GM10847 (cell line): ENCODE data around the gene SHMT2.

Experiments used
- POLR2A ChIP-seq: IDR thresholded peaks from 2 replicates; pipeline ENCODE4 v1.6.1; 2011; ENCODE audit not compliant: insufficient read length; ENCODE audit errors: extremely low read depth

SHMT2 gene

DNA sequence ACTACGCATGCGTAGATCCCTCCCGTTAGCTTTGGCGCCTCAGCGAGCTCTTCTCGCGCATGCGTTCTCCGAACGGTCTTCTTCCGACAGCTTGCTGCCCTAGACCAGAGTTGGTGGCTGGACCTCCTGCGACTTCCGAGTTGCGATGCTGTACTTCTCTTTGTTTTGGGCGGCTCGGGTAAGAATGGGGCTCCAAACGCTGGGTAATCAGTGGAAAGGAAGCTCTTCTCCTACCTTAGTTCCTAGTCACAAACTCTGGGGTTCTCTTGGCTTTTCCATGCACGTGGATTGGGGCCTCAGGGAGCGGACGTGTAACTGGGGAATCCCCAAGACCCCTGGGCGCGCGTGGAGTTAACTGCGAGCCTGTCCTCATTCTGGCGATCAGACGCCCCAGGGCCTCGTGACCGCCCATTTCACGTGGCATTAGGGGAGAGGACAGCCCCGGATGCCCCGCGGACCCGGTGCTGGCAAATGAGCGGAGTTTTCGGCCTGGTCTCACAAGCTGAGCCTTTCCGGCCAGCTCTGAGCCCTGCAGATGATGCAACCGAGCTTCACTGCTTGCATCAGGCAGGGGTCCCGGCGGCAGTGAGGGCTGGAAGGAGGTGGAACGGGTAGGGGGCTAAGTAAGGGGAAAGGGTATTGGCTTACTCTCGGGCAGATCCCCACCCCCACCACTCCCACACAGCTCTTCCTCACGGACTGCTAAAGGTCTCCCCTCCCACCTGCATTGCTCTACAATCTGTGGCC lies at the start of gene SHMT2:
Gene SHMT2, plus strand, starts transcription at position 78 of the 747 bp plus-strand sequence. Its CDS starts 68 bp downstream, at position 146.
- TF ChIP-seq POLR2A, result peak; percentile 59

DNA sequence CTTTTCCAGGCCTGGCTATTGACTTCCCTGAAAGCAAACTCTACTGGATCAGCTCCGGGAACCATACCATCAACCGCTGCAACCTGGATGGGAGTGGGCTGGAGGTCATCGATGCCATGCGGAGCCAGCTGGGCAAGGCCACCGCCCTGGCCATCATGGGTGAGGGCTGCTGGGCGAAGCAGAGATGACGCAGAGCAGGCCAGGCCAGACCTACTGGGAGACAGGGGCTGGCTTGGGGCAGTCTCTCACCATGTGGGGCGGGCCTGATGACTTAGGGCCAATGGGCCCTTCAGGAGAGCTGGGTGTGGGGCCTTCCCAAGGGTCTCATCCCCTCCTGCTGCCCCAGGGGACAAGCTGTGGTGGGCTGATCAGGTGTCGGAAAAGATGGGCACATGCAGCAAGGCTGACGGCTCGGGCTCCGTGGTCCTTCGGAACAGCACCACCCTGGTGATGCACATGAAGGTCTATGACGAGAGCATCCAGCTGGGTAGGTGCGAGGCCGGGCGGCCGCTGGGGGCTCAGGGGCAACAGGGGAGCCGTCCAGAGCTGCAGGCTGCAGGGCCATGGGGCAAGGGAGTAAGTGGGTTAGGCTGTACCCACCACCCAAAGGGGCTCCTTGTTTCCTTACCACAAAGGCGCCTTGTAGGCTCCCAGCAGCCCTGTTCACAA lies 49.1 kb upstream of the SHMT2 start:
- TF ChIP-seq POLR2A, result no peak

DNA sequence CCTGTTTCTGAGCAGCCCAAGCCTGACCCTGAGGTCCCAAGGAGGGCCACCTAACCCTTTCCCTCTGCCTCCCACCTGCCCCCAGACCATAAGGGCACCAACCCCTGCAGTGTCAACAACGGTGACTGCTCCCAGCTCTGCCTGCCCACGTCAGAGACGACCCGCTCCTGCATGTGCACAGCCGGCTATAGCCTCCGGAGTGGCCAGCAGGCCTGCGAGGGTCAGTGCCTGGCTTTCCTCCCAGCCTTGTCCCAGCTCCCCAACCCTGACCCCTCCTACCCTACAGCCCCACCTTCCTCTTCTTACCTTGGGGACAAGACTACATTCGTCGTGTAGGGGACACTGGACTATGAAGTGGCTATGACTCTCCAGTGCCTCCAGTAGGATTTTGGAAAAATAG lies 48.4 kb upstream of the SHMT2 start:
- TF ChIP-seq POLR2A, result no peak

DNA sequence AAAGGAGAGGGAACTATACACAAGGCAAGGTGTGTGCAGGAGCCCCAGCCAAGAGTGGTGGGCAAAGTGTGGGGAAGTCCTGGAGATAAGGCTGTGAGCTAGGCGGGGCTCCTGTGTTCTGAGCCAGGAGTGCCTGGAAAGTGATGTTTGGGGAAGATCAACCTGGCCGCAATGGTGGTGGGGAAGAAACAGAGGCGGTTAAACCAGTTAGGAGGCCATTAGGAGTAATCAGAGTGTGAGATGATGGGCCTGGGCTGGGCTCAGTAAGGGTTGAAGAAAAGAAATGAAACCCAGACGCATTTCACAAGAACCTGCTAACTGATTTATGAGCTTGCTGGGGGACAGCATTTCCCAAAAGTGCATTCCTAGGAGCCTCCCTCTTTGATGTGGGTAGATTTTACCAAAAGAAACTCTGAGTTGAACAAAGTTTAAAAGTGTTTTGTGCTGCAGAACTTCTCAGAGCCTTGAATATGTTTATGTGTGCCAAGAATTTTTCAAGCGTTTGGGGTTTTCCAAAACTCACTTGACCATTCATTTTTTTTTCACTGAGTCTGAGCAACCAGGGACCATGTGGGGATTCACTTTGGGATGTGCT lies 47.9 kb upstream of the SHMT2 start:
- TF ChIP-seq POLR2A, result no peak

DNA sequence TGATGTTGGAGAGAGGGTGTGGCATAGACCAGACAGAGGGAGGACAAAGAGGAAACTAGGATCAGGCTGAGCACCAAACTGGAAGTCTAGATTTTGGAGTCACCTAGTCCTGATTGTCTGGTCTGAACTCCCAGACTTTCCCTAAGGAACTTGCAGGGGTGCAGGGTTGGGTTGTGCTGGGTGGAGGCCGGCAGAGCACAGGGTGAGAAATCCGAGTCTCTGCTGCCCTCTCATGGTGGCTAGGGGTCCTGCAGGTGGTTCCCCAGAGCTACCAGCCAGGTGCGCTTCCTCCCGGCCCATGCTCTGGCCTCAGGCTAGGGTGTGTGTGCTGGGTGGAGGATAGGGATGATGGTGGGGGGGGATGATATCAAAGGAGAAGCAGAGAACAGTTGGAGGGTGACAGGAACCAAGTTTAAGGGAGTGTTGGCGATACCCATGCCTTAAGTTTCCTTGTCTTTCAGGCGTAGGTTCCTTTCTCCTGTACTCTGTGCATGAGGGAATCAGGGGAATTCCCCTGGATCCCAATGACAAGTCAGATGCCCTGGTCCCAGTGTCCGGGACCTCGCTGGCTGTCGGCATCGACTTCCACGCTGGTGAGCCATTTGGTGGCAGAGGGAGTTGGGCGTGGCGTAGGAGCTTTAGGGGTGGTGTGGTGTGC lies 46.5 kb upstream of the SHMT2 start:
- no peak for TF ChIP-seq POLR2A

DNA sequence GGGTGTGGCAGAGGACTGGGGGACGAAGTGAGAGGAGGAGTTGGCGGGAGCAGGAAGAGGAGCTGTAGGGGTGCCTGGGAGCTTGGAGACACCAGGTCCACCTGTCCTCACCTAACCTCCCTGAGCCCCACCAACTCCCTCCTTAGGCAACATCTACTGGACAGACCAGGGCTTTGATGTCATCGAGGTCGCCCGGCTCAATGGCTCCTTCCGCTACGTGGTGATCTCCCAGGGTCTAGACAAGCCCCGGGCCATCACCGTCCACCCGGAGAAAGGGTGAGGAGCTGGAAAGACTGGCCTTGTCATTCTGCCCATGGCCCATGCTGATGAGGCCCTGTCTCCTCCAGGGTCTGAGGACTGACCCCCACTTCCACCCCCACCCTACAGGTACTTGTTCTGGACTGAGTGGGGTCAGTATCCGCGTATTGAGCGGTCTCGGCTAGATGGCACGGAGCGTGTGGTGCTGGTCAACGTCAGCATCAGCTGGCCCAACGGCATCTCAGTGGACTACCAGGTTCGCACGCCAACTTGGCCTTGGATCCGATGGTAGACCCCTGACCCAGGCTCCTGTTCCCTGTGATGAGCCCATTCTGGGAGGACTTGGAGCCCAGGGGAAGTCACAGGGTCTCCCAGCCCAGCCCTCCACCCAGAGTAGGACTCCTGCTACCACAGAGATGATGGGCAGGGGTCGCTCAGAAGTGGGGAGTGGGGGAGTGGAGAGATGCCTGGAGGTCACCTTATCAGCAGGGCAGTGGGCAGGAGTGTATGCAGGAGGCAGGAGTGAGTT lies 45.4 kb upstream of the SHMT2 start:
- TF ChIP-seq POLR2A, result no peak

DNA sequence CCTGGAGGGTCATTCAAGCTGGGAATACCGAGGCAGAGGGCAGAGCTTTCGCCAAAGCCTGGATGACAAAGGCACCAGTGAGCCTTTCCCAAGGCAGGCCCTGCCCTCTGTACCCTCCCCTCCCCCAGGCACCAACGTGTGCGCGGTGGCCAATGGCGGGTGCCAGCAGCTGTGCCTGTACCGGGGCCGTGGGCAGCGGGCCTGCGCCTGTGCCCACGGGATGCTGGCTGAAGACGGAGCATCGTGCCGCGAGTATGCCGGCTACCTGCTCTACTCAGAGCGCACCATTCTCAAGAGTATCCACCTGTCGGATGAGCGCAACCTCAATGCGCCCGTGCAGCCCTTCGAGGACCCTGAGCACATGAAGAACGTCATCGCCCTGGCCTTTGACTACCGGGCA lies 44.1 kb upstream of the SHMT2 start:
- no peak for TF ChIP-seq POLR2A

DNA sequence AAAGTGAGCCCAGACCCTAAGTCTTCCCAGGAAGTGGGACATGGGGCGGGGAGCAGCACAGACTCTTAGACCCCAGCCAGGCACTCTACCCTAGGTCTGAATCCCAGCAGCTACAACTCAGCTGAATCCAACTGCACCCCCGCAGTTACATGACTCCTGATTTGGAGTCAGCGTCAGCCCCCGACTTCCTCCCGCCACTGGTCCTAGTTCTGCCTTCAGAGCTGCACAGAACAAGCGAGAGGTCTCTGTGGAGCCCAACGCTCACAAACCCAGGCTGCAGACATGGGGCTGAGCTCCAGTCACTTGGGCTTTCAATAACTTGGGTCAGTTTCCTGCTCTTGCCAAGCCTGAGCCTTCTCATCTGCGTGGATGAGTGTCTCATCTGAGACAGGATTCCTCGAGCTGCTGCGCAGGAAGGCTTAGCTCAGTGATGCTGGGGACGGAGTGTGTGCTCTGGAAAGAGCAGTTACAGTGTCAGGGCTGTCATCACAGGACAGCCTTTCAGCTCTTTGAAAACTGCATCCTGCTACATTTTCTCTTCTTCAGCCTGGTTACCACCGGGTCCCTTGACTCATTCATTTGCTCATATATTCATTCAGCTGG lies 43.5 kb upstream of the SHMT2 start:
- no peak for TF ChIP-seq POLR2A

DNA sequence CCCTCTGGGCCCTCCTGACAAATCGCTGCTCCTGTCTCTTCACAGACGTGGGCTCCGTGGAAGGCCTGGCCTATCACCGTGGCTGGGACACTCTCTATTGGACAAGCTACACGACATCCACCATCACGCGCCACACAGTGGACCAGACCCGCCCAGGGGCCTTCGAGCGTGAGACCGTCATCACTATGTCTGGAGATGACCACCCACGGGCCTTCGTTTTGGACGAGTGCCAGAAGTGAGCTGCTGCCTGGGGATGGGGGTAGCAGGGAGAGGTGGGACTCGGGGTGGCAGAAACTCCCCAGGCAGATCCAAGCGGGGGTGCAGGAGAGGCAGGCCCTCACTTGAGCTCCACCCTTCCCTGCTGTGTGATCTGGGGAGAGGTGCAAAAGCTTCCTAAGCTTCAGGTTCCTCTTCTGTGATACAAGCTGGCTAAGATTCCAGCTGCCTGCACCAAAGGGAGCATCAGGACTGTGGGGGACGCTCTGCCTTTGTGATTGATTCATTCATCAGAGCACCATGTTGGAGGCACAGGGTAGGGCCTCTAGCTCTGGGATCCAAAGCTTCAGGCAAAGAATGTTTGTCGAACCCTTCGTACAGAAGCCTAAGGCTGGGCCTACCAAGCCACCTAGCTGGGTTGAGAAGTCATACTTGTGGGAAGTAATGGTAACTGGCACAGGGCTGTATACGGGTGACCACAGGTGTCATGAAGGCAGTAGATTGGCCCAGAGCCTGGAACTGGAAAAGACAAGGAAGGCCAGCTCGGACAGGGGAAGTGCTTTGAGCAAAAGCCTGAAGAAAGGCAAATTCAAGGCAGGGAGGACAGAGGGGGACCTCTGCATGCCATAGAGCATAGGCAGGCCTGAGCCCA lies 42.1 kb upstream of the SHMT2 start:
- no peak for TF ChIP-seq POLR2A

DNA sequence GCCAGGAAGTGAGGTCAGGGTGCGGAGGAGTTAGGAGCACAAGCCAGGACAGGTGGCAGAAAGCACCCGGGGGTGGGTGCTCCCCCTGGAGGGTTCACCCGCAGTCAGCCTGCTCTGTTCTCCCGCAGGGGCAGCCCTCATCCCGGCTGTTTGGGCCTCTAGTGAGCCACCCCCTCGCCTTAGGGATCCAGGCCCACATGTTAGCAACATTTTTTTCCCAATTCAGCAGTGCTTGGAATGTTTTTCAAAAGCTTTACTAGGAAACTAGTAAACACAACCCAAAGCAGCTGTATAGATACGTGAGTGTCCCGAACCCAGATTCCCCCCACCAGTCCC lies 41.5 kb upstream of the SHMT2 start:
- no peak for TF ChIP-seq POLR2A

DNA sequence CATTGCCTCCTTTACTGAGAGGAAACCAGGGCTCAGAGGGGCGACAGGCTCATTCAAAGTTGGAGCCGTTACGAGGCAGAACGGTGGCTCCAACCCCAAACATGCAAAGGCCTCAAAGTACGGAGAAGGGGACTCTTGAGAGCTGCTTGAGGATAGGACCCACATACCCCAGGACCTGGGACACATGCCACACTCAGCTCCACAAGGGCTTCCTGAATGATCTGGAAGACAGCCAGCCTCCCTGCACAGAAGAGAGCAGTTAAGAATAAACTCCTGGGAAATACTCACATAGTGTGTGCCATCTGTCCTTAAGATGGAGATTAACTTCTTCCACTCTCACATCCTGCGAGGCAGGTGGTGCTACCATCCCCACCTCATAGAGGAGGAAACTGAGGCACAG lies 39.5 kb upstream of the SHMT2 start:
- no peak for TF ChIP-seq POLR2A

DNA sequence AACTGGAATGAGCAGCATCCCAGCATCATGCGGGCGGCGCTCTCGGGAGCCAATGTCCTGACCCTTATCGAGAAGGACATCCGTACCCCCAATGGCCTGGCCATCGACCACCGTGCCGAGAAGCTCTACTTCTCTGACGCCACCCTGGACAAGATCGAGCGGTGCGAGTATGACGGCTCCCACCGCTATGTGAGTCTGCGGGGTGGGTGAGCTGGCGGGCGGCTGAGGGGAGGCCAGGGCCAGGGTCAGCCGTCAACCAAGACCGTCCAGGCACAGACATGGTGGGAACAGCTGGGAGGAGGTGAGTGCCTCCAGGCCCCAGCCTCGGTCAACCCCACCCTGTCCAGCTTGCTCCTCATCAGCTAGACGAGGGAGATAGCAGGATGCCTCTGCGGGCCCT lies 38.7 kb upstream of the SHMT2 start:
- no peak for TF ChIP-seq POLR2A

DNA sequence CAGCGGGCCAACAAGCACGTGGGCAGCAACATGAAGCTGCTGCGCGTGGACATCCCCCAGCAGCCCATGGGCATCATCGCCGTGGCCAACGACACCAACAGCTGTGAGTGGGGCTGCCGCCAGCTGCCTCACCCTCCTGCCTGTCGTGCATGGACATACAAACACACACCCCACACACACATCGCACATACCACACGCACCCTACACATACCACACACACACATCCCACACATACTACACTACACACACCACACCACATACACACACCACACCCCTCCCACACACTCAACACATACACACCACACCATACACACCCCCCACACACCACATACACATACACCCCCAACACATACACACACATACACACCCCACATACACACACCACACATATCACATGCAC lies 38.1 kb upstream of the SHMT2 start:
- no peak for TF ChIP-seq POLR2A

DNA sequence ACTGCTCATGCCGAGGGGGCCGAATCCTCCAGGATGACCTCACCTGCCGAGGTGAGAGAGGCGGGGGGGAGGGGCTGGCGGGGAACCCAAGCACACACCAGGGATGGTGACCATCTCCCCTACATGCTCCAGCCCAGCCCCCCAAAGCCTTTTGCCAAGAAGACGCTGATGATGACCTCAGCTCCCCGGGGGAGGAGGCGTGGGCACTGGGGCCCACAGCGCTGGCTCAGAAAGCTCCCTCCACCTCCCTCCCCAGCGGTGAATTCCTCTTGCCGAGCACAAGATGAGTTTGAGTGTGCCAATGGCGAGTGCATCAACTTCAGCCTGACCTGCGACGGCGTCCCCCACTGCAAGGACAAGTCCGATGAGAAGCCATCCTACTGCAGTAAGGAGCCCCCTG lies 36.6 kb upstream of the SHMT2 start:
- no peak for TF ChIP-seq POLR2A

DNA sequence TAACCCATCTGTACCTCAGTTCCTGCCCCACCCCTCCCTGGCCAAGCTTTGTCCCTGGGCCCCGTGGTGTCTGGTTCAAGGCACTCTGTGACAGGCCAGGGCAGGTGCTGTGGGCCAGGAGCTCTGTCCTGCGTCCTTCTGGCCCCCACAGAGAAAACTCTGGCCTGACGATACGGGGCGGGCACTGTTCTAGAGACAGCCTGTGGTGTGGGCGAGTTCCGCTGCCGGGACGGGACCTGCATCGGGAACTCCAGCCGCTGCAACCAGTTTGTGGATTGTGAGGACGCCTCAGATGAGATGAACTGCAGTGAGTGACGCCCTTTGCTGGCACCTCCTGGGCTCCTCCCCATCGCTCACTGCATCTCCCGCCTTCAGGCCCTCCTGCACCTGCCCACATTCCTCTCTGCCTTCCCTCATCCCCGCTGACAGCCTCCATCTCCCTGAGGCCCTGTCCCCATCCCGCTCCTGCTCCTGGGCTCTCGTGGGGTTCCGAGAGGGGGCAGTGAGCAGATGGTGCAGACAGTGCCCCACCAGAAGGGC lies 35.7 kb upstream of the SHMT2 start:
- no peak for TF ChIP-seq POLR2A
